ENCODE measurements around the gene KCTD13.
"Not testable (repeated sequence)": the region's sequence is repeated elsewhere in the genome, so short reads cannot be mapped to it uniquely, and the experiment has no call there.

KCTD13 gene

GRCh38 chr16:29925781-29926710 lies at the start of gene KCTD13:
Gene KCTD13 (minus strand): TSS chr16:29926226. CDS start chr16:29926033, 193 bp downstream.
- DNase-seq (ENCODE audit: low read depth, low spot score), result no peak
- H3K27ac ChIP-seq, result peak within 1 kb of the TSS; percentile 25

- H3K27ac ChIP-seq, result no peak overlapping the region
- DNase-seq (ENCODE audit: low read depth, low spot score), result no peak
Observed at GRCh38 chr16:29975134-29975538, 49.1 kb upstream of the KCTD13 start.

GRCh38 chr16:29974291-29975133 lies 48.5 kb upstream of the KCTD13 start:
- DNase-seq (ENCODE audit: low read depth, low spot score), result no peak
- H3K27ac ChIP-seq, result peak overlapping the region; percentile 71

GRCh38 chr16:29973384-29974246 lies 47.6 kb upstream of the KCTD13 start, which contains the start of gene TAOK2:
Gene TAOK2 (plus strand): TSS chr16:29973868. CDS start chr16:29977773, 3,905 bp downstream.
- DNase-seq (ENCODE audit: low read depth, low spot score), result peak; percentile 90
- H3K27ac ChIP-seq, result peak within 1 kb of the TSS; percentile 71

GRCh38 chr16:29972992-29973383 lies 47.0 kb upstream of the KCTD13 start:
- DNase-seq (ENCODE audit: low read depth, low spot score), result no peak
- peak overlapping the region; percentile 71 for H3K27ac ChIP-seq

- DNase-seq (ENCODE audit: low read depth, low spot score), result no peak
- peak overlapping the region; percentile 71 for H3K27ac ChIP-seq
Observed at GRCh38 chr16:29972500-29972899, 46.5 kb upstream of the KCTD13 start.

GRCh38 chr16:29971304-29971703 lies 45.3 kb upstream of the KCTD13 start:
- DNase-seq (ENCODE audit: low read depth, low spot score), result no peak
- H3K27ac ChIP-seq, result no peak overlapping the region

- DNase-seq (ENCODE audit: low read depth, low spot score), result no peak
- no peak overlapping the region for H3K27ac ChIP-seq
Observed at GRCh38 chr16:29968205-29968604, 42.2 kb upstream of the KCTD13 start.

- no peak for DNase-seq (ENCODE audit: low read depth, low spot score)
- peak overlapping the region; percentile 67 for H3K27ac ChIP-seq
Observed at GRCh38 chr16:29963021-29963743, 37.2 kb upstream of the KCTD13 start.

GRCh38 chr16:29962344-29962994 lies 36.4 kb upstream of the KCTD13 start:
- H3K27ac ChIP-seq, result peak overlapping the region; percentile 67
- no peak for DNase-seq (ENCODE audit: low read depth, low spot score)

- no peak for DNase-seq (ENCODE audit: low read depth, low spot score)
- peak within 1 kb of the TSS; percentile 67 for H3K27ac ChIP-seq
Observed at GRCh38 chr16:29961479-29962343, 35.7 kb upstream of the KCTD13 start, which contains the start of gene TMEM219. Gene TMEM219 (plus strand): TSS chr16:29962079. CDS start chr16:29963144, 1,065 bp downstream.

GRCh38 chr16:29961127-29961478 lies 35.1 kb upstream of the KCTD13 start:
- no peak overlapping the region for H3K27ac ChIP-seq

GRCh38 chr16:29959821-29960220 lies 33.8 kb upstream of the KCTD13 start:
- not testable (repeated sequence) for H3K27ac ChIP-seq; DNase-seq (ENCODE audit: low read depth, low spot score)

More at GRCh38 chr16:29961127-29961478, 35.1 kb upstream of the KCTD13 start:
- DNase-seq (ENCODE audit: low read depth, low spot score), result no peak

- DNase-seq (ENCODE audit: low read depth, low spot score), result no peak
- H3K27ac ChIP-seq, result no peak overlapping the region
Observed at GRCh38 chr16:29959293-29959692, 33.3 kb upstream of the KCTD13 start.

GRCh38 chr16:29958756-29959155 lies 32.7 kb upstream of the KCTD13 start:
- DNase-seq (ENCODE audit: low read depth, low spot score), result no peak
- H3K27ac ChIP-seq, result no peak overlapping the region

GRCh38 chr16:29951625-29952365 lies 25.8 kb upstream of the KCTD13 start:
- no peak overlapping the region for H3K27ac ChIP-seq
- DNase-seq (ENCODE audit: low read depth, low spot score), result no peak

- H3K27ac ChIP-seq, result no peak overlapping the region
- no peak for DNase-seq (ENCODE audit: low read depth, low spot score)
Observed at GRCh38 chr16:29950806-29951461, 24.9 kb upstream of the KCTD13 start.
